ENCODE results near the gene DHX58.

The DHX58 gene

DNA sequence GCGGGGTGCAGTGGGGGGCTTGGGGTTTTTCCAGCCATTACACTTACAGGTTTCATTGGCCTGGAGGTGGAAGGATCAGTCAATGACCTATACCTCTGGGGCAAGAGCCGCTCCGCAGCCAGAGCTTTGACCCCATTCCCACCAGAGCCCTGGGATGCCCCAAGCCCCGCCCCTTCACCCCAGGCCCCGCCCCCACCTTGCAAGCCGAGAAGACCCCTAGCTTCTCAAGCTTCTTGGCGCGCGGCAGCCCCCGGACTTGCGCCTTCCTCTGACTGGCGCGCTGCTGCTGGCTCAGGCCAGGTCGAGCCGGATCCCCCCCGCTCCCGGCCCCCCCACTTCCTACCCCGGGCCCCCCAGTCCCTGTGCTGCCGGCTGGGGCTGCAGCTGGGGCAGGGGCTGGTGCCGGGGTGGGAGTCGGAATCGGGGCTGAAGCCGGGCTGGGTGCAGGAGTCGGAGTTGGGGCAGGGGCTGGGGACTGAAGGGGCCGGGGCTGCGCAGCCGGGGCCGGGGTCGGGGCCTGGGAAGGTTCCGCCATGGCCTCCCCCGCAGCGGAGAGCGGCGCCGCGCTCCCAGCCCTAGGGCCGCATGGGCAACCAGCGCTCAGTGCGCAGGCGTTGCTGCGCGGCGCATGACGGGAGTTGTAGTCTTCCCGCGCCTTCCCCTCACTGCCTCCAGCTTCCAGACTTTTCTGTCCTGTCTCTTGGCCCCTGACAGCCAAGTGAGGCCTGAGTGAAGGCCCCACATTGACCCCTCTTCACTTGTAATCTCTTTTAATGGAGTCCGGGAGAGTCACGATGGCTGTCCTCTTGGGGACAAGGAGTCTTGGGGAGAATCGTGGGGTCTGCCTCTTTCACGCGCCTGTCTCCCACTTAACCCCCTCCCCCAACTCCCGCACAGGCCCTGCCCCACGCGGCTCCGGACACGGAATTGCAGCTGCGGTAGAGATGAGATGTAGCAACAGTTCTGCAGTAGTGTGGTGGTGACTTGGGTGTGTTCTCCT, 8.6 kb upstream of the DHX58 start, which contains the start of gene KAT2A:
KAT2A (minus strand) TSS at position 598 of the 1,000 bp plus-strand sequence; CDS start at position 535, 63 bp downstream.
- peaks cover 22% of the 10 kb centered on the region for H3K4me1 Mint-ChIP-seq (ENCODE audit: low read depth)
- H3K27me3 Mint-ChIP-seq (ENCODE audit: low read depth): no peaks in the 10 kb centered on the region
- peak; percentile 81 for DNase-seq (ENCODE audit: low spot score)
- no peaks in the 10 kb centered on the region for H3K9me3 Mint-ChIP-seq
- H3K4me3 Mint-ChIP-seq: peak within 1 kb of the TSS; percentile 74
- peaks cover 24% of the 10 kb centered on the region for H3K36me3 Mint-ChIP-seq (ENCODE audit: low read depth)
- peak within 1 kb of the TSS; percentile 57 for H3K27ac Mint-ChIP-seq

DNA sequence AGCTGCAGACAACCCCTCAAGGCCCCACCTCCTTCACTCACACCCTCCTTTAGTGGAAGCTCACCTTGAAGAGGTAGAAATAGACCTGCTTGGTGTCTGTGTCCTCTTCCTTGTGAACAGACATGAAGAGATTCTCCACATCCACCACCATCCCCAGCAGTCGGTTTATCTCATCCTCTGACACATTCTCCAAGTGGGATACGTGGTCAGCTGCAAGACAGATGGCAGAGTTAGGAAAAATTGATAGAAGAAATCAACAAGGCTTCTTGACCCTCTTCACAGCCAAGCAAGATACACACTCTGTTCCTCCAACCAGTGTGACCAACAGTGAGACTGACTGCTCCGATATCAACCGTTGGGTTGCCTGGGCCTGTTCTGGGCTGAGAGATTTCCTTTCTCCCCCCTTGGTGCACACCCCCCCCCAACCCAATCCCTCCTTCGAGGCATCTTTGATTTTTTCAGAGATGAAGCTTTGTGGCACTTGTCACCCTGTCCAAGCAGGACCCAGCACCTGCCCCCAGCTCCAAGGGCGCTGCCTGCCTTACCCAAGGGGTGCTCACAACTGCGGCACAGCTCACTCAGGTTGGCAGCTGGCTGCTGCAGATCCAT, 7.8 kb upstream of the DHX58 start:
- H3K4me1 Mint-ChIP-seq (ENCODE audit: low read depth): peaks cover 22% of the 10 kb centered on the region
- no peak for DNase-seq (ENCODE audit: low spot score)
- H3K9me3 Mint-ChIP-seq: no peaks in the 10 kb centered on the region
- H3K27ac Mint-ChIP-seq: peak overlapping the region; percentile 35
- peak overlapping the region; percentile 74 for H3K4me3 Mint-ChIP-seq
- H3K27me3 Mint-ChIP-seq (ENCODE audit: low read depth): no peaks in the 10 kb centered on the region
- H3K36me3 Mint-ChIP-seq (ENCODE audit: low read depth): peaks cover 22% of the 10 kb centered on the region

DNA sequence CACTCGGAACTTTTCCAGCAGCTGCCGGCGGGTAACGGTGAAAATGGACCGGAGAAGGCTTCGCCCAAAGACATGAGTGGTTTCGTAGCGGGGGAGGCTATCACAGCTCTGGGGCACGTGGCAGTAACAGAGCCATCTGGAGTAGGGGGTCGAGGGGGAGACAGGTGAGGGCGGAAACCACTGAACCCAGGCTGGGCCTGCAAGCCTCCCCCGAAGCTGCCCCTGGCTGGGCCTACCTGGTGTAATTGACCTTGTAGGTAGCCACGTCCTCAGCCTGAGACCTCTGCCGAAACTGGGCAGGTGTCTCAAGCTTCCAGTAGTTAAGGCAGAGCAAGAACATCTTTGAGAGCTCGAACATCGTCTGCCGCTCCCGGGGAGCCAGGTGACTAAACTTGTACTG, 6.8 kb upstream of the DHX58 start:
- Mint-ChIP-seq H3K4me3 (peak overlapping the region; percentile 21), H3K27ac (no peak overlapping the region), H3K9me3 (no peaks in the 10 kb centered on the region)

DNA sequence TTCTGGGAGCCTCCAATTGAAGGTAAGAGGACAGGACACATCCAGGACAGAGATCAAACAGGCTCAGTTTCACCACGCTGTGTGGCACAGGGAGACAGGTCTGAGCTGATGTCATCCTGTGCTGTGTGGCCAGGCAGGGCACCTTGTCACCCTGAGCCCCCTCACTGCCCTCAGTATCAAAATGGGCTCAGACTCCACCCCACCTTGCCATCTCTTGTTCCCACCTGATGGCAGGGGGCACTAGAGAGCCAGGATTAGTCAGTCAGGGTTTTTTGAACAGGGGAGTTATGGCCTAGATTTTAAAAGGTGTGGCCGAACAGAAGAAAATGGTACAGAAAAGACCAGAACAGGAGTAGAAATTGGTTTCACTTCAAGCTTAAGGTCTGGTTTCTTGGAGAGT, 6.0 kb upstream of the DHX58 start:
- Mint-ChIP-seq H3K27ac (peak overlapping the region; percentile 33), H3K27me3 (ENCODE audit: low read depth) (no peaks in the 10 kb centered on the region), H3K4me1 (ENCODE audit: low read depth) (peaks cover 26% of the 10 kb centered on the region), H3K9me3 (no peaks in the 10 kb centered on the region), H3K36me3 (ENCODE audit: low read depth) (peaks cover 20% of the 10 kb centered on the region), H3K4me3 (peak overlapping the region; percentile 30)
- no peak for DNase-seq (ENCODE audit: low spot score)

More for the DNA sequence above, 6.8 kb upstream of the DHX58 start:
- Mint-ChIP-seq H3K36me3 (ENCODE audit: low read depth) (peaks cover 20% of the 10 kb centered on the region), H3K4me1 (ENCODE audit: low read depth) (peaks cover 26% of the 10 kb centered on the region), H3K27me3 (ENCODE audit: low read depth) (no peaks in the 10 kb centered on the region)
- DNase-seq (ENCODE audit: low spot score): no peak

DNA sequence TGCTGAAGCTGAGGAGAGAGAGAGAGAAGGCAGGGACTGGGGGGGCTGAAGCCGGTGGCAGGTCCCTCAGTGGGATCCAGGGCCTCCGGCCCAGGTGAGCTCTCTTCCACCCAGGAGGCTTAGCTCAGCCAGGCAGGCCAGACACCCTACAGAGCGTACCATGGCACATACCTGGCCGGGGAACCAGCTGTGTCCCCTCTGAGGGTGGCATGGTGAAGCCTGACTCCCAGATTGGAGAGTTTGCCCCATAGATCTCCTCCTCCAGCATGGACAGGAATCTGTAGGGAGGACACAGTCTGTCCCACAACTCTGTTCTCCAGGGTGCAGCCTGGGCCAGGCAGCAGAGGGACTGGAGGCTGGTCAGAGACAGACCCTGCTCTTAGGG, 5.6 kb upstream of the DHX58 start:
- peaks cover 26% of the 10 kb centered on the region for H3K4me1 Mint-ChIP-seq (ENCODE audit: low read depth)
- H3K9me3 Mint-ChIP-seq: no peaks in the 10 kb centered on the region
- peaks cover 20% of the 10 kb centered on the region for H3K36me3 Mint-ChIP-seq (ENCODE audit: low read depth)
- H3K4me3 Mint-ChIP-seq: no peak overlapping the region
- DNase-seq (ENCODE audit: low spot score): no peak
- no peaks in the 10 kb centered on the region for H3K27me3 Mint-ChIP-seq (ENCODE audit: low read depth)
- no peak overlapping the region for H3K27ac Mint-ChIP-seq

DNA sequence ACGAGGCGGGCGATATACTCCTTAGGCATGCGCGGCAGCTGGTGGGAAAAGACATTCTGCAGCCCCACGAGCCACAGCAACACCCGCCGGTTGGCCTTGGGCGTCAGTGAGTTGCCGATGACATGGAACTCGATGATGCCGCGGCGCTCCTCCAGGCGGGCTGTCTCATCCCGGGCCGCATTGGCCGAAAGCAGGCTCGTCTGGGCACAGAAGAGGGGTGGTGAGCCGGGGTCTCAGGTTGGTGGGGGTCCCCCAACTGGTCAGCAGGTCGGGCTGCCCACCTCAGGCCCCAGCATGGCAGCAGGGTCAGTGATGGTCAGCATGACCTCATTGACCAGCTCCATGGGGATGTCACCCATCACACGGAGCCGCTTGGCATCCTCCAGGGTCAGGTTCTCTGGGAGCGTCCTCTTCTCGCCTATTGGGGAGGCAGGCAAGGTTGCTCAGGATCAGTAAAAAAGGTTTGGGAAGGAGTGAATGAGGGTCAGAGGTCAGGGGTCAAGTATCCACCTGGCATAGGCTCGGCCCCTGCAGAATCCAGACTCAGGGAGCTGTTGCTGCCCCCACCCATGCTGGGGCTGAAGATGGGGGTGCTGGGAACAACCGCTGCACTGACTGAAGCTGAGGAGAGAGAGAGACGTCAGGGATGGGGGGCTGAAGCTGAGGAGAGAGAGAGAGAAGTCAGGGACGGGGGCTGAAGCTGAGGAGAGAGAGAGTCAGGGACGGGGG, 5.0 kb upstream of the DHX58 start:
- no peak for DNase-seq (ENCODE audit: low spot score)
- no peak overlapping the region for H3K27ac Mint-ChIP-seq
- H3K27me3 Mint-ChIP-seq (ENCODE audit: low read depth): no peaks in the 10 kb centered on the region
- H3K4me3 Mint-ChIP-seq: no peak overlapping the region
- no peaks in the 10 kb centered on the region for H3K9me3 Mint-ChIP-seq
- H3K4me1 Mint-ChIP-seq (ENCODE audit: low read depth): peaks cover 29% of the 10 kb centered on the region
- peaks cover 20% of the 10 kb centered on the region for H3K36me3 Mint-ChIP-seq (ENCODE audit: low read depth)

DNA sequence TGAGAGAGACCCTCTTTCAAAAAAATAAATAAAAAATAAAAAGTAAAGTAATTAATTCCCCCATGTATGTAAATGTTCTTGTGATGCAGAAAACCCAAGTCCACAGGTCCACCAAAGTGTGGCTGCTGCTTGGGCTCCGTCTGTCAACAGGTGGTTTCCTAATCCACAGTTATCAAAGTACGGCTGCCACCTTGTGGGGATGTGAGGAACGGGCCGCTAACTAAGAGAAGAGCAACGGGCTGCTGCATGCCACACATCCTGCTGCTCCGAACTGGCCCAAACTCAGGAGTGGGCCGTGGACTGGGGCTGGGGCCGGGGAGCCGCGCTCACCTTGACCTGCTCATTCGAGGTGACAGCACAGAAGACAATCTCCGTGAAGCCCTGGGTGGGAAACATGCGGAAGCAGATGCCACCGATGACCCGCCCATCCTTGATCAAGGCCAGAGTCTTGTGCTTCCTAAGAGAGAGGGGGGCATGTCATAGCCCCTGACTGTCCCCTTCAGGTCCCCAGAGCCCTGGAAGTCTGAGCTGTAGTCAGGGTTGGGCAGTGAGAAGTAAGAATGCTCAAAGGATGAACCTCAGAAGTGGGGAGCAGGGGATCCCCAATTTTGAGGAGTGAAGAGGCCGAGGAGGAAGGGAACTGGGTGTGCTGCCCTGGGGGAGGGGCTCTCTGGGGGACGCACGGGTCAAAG, 4.3 kb upstream of the DHX58 start:
- H3K36me3 Mint-ChIP-seq (ENCODE audit: low read depth): peaks cover 20% of the 10 kb centered on the region
- no peaks in the 10 kb centered on the region for H3K9me3 Mint-ChIP-seq
- no peak overlapping the region for H3K4me3 Mint-ChIP-seq
- H3K27me3 Mint-ChIP-seq (ENCODE audit: low read depth): no peaks in the 10 kb centered on the region
- peak overlapping the region; percentile 67 for H3K27ac Mint-ChIP-seq
- H3K4me1 Mint-ChIP-seq (ENCODE audit: low read depth): peaks cover 33% of the 10 kb centered on the region
- peak; percentile 68 for DNase-seq (ENCODE audit: low spot score)

DNA sequence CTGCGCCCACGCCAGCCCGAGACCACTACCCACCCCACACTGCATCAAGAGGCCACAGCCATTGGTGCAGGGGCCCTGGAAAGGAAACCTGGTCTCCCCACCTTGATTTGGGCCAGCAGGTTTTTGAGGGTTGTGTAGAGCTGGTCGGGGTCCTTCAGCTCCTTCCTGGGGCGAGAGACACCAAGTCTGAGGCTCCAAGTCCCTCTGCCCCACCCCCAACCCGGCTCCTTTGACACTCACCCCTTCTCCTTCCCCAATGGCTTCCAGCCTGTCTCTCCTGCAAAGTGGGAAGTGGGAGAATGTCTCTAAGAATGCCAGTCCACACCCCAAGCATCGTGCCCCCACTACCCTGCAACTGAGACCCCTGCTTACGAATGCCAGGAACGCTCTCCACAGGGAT, 1.6 kb upstream of the DHX58 start:
- peaks cover 38% of the 10 kb centered on the region for H3K4me1 Mint-ChIP-seq (ENCODE audit: low read depth)
- no peak overlapping the region for H3K4me3 Mint-ChIP-seq

DNA sequence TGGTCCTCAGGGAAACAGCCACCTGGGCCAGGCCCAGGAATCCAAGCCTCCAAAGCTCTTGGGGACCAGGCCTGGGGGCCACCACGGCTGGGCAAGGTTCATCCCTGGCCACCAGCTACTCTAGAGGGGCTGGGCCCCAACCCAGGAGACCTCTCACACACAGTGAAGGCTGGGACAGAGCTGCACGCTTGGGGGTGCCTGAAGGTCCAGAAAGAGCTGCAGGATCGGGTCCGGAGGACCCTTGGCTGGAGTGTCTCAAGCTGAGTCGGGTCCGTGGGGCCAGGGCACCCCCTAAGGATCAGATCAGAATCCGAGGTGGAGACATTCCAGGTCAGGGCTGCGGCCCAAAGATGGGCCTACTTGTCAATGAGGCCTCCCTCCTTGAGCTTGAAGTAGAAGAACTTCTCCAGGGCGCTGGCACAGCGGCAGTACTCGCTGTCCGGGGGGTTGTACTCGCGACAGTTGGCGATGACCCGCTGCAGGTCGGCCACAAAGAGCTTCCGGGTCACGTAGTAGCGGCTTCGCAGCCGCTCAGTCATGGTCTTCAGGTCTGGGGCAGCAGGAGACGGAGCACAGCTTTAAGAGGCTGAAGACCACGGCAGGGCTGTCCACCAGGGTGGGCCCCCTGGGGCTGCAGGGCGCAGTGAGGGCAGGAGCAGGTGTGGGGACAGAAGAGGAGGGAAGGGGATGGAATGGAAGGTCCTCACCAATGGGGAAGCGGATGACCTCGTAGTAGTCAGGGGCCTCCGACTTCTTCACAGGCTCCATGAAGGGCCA, 967 bp upstream of the DHX58 start:
- Mint-ChIP-seq H3K36me3 (ENCODE audit: low read depth) (peaks cover 34% of the 10 kb centered on the region), H3K27me3 (ENCODE audit: low read depth) (no peaks in the 10 kb centered on the region), H3K27ac (peak overlapping the region; percentile 98), H3K4me3 (no peak overlapping the region), H3K4me1 (ENCODE audit: low read depth) (peaks cover 34% of the 10 kb centered on the region), H3K9me3 (no peaks in the 10 kb centered on the region)
- no peak for DNase-seq (ENCODE audit: low spot score)

More for the DNA sequence above, 1.6 kb upstream of the DHX58 start:
- no peaks in the 10 kb centered on the region for H3K9me3 Mint-ChIP-seq
- H3K27me3 Mint-ChIP-seq (ENCODE audit: low read depth): no peaks in the 10 kb centered on the region
- H3K36me3 Mint-ChIP-seq (ENCODE audit: low read depth): peaks cover 30% of the 10 kb centered on the region
- DNase-seq (ENCODE audit: low spot score): no peak
- H3K27ac Mint-ChIP-seq: peak overlapping the region; percentile 60

DNA sequence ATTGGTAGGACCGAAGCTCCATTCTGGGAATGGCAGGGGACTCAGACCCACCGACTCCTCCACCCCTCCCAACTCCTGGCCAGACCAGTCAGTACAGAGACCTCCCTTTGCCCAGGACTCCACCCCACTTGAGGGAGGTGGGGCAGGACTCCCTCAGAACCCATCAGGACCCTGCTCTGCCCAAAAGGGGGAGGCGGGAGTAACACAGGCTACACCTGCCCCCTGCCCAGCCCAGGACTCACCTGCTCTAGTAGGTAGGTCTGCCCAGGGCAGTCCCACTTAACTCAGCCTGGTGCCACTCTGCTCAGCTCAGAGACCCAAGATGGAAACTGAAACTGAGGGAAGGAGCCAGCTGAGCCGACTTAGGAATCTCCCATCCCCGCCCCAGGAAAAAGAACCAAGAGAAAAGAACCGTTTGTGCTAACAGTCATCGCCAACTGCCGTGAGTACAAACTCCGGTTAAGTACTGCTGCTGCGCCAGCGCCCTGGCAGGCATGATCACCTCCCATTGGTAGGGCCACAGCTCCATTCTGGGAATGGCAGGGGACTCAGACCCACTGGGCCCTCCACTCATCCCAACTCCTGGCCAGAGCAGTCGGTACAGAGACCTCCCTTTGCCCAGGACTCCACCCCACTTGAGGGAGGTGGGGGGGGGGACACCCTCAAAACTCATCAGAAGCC, 503 bp downstream of the DHX58 start:
- Mint-ChIP-seq H3K9me3 (no peaks in the 10 kb centered on the region), H3K36me3 (ENCODE audit: low read depth) (peaks cover 36% of the 10 kb centered on the region), H3K4me1 (ENCODE audit: low read depth) (peaks cover 37% of the 10 kb centered on the region), H3K27ac (peak overlapping the region; percentile 98), H3K27me3 (ENCODE audit: low read depth) (no peaks in the 10 kb centered on the region), H3K4me3 (peak overlapping the region; percentile 94)
- DNase-seq (ENCODE audit: low spot score): peak; percentile 27

DNA sequence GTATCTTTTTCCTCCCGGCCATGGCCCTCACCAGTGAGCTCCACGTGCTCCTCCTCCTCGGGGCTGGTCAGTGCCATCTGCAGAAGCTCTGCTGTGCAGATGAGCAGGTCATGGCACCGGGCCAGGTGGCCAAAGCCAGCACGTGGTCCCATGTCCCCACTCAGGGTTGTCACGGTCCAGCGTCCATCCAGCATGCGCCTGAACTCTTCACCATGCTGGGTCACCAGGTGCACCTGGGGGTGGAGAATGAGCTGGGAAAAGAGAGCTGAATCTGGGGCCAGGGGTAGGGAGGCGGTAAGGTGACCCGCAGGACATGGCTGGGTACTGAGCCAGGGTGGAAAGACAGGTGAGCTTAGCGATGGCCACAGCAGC, 1.3 kb downstream of the DHX58 start:
- peaks cover 34% of the 10 kb centered on the region for H3K36me3 Mint-ChIP-seq (ENCODE audit: low read depth)
- peak overlapping the region; percentile 94 for H3K4me3 Mint-ChIP-seq
- H3K4me1 Mint-ChIP-seq (ENCODE audit: low read depth): peaks cover 32% of the 10 kb centered on the region
- no peak for DNase-seq (ENCODE audit: low spot score)
- H3K27me3 Mint-ChIP-seq (ENCODE audit: low read depth): no peaks in the 10 kb centered on the region
- no peaks in the 10 kb centered on the region for H3K9me3 Mint-ChIP-seq
- peak overlapping the region; percentile 61 for H3K27ac Mint-ChIP-seq

All from T-helper 2 cell treated with Interferon-gamma antibody and Interleukin-4, amounts not matched to agents 5 μg/mL and 100 μg/mL, for 36 hours (primary cell).